Stomach (tissue), 9 donors: Measurements from ENCODE around the gene RANBP1. TPM values are rescaled to one million over a fixed set of nuclear protein-coding genes. Genes with fewer than 3 reads are reported as not detected.

ENCODE experiments used
- DNase-seq, 2 donors: peaks; one replicate each; pipeline versions ENCODE4 v3.0.0 to v3.0.0-alpha.2; 2013 to 2019
- H3K27ac ChIP-seq, 5 donors: fragments of 200-600 bp in 4 of 5; sonication (generic) in 4 of 5; one replicate each; pipeline ENCODE4 v1.5.1; 2013 to 2019; ENCODE audit warnings: mild to moderate bottlenecking in 1 of 5, moderate library complexity in 1 of 5
- H3K27me3 ChIP-seq, 3 donors: fragments of 200-600 bp; sonication (generic); one replicate each; pipeline ENCODE4 v1.5.1; 2017 to 2019; ENCODE audit warnings: mixed run types in 1 of 3
- H3K36me3 ChIP-seq, 4 donors: fragments of 200-600 bp; sonication (generic); 1 replicate in 3 of 4; 2 replicates in 1 of 4; pipeline ENCODE4 v1.5.1; 2016 to 2019
- H3K4me1 ChIP-seq, 4 donors: fragments of 200-600 bp; sonication (generic); one replicate each; pipeline ENCODE4 v1.5.1; 2016 to 2019
- H3K4me3 ChIP-seq, 4 donors: fragments of 200-600 bp; sonication (generic) in 3 of 4; one replicate each; pipeline ENCODE4 v1.5.1; 2016 to 2019; ENCODE audit warnings: mild to moderate bottlenecking in 1 of 4
- H3K9me3 ChIP-seq, 4 donors: fragments of 200-600 bp; sonication (generic); one replicate each; pipeline ENCODE4 v1.5.1; 2016 to 2019
- EP300 ChIP-seq: sonication (generic); formaldehyde crosslinking; IDR thresholded peaks from one replicate; pipeline ENCODE4 v1.6.1; 2017; ENCODE audit warnings: antibody characterized with exemption
- POLR2A ChIP-seq, 4 donors: fragments of 450-650 bp; IDR thresholded peaks; one replicate each; pipeline ENCODE4 v1.6.1; 2016; ENCODE audit warnings: antibody characterized with exemption in 4 of 4, control low read depth in 2 of 4, mild to moderate bottlenecking in 1 of 4, moderate library complexity in 1 of 4
- POLR2AphosphoS5 ChIP-seq, 3 donors: sonication (generic); formaldehyde crosslinking; IDR thresholded peaks; one replicate each; pipeline ENCODE4 v1.6.1; 2016; ENCODE audit warnings: antibody characterized with exemption in 3 of 3
- WGBS, 5 donors: extraction: QIAGEN DNeasy Blood & Tissue Kit in 3 of 5; methylation state at CpG; one replicate each; pipeline versions ENCODE4 v1.1.5 to v1.1.7; 2013 to 2018; 5-methylcytosine and 5-hydroxymethylcytosine counted together
- intact Hi-C: fragments of 100-400 bp; cut with DNase I; formaldehyde crosslinking; loops from one replicate; pipeline ENCODE4 v1.15.1; 2023; ENCODE audit warnings: low total_unique reads
- polyA plus RNA-seq, 3 donors: library from polyadenylated mRNA; stranded (reverse); fragments of 200-250 nt; gene quantifications; one replicate each; pipeline ENCODE4 v1.2.3, GENCODE V29; 2013
- total RNA-seq, 5 donors: library from RNA; depleted of rRNA; stranded (reverse); fragments of >200 nt; gene quantifications; one replicate each; pipeline versions ENCODE4 v1.1.0 to v1.2.3, GENCODE V29; 2014 to 2016
- TF ChIP-seq, protein P1 (sequence below), 7 experiments: fragments of 450-650 bp in 4 of 7; fragments of 200-600 bp in 3 of 7; sonication (generic) in 3 of 7; IDR thresholded peaks; one replicate each; pipeline ENCODE4 v1.5.1; 2016 to 2019; ENCODE audit warnings: antibody characterized with exemption in 7 of 7, control low read depth in 2 of 7, mild to moderate bottlenecking in 1 of 7
- donor health status: healthy with polysubstance abuse.
- donor health status: Bipolar disorder and iron deficiency.
- donor health status: healthy.

The RANBP1 gene
- total and polyA plus RNA-seq, 8 donors = 23.9 to 200 (median 91.9) TPM

DNA sequence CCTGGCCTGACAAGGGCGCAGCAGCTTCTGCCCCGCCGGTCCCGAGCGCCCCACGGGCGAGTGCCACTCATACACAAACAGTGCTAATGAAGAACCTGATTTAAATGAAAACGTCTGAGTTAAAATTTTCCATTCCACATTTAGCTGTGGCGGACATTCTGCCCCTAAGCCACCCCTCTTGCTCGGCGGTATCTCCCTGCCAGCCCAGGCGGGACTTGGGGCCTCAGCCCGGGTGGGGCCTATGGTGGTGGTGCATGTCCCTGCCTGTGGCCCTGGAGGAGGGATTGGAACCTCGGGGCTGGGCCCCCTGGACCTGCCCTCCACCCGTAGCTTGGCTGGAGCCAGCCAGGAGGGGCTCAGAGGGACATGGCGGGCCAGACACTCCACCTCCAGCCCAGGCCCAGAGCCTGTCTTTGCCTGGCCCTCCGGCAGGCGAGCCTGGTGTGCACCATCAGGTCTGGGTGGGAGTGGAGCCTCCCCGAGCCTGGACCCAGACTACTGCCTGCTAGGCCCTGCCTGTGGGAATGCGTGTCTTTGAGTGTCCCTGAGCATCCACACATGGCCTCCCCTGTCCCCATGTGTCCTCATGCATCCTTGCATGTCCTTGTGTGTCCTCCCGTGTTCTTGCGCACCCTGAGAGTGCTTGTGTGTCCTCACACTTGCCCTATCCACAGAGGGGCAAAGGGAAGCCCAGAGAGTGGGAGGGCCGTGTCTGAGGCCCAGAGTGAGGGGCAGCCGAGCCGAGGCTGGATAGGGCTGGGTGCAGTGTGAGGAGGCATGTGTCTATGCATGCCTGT, 20.1 kb downstream of the RANBP1 start:
- H3K9me3 ChIP-seq = no peaks in the 10 kb centered on the region
- peaks cover 45 to 70% (median 66%) of the 10 kb centered on the region in 4 donors for H3K4me1 ChIP-seq
- no peaks in the 10 kb centered on the region for H3K27me3 ChIP-seq
- DNase-seq = no peak
- 77 to 87% (median 86%) methylated on average over 20 to 25 of the region's 25 CpGs for WGBS, 5 donors
- H3K4me3 ChIP-seq = no peak overlapping the region
- intact Hi-C loops = no loop called here
- TF ChIP-seq POLR2A (IDR thresholded peaks at IDR 0.05) (no peak), POLR2AphosphoS5 (IDR thresholded peaks at IDR 0.05) (no peak), EP300 (no peak)
- TF ChIP-seq, protein P1, sequence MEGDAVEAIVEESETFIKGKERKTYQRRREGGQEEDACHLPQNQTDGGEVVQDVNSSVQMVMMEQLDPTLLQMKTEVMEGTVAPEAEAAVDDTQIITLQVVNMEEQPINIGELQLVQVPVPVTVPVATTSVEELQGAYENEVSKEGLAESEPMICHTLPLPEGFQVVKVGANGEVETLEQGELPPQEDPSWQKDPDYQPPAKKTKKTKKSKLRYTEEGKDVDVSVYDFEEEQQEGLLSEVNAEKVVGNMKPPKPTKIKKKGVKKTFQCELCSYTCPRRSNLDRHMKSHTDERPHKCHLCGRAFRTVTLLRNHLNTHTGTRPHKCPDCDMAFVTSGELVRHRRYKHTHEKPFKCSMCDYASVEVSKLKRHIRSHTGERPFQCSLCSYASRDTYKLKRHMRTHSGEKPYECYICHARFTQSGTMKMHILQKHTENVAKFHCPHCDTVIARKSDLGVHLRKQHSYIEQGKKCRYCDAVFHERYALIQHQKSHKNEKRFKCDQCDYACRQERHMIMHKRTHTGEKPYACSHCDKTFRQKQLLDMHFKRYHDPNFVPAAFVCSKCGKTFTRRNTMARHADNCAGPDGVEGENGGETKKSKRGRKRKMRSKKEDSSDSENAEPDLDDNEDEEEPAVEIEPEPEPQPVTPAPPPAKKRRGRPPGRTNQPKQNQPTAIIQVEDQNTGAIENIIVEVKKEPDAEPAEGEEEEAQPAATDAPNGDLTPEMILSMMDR (IDR thresholded peaks at IDR 0.05) = no peak
- no peak overlapping the region for H3K27ac ChIP-seq
- peaks cover 7 to 21% (median 18%) of the 10 kb centered on the region in 4 donors for H3K36me3 ChIP-seq

DNA sequence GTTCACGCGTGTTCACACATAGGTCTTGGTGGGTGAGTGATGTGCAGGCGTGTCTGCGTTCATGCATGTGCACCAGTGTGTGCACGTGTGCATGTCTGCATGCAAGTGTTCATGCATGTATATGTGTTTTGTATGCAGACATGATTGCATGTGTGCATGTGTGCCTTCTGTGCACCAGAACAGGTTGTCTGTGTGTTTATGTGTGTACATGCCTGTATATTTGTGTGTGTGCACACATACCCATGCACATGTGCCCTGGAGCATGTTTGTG, 20.6 kb downstream of the RANBP1 start:
- no peak for TF ChIP-seq EP300
- TF ChIP-seq, protein P1 (IDR thresholded peaks at IDR 0.05) = no peak
- TF ChIP-seq POLR2A (IDR thresholded peaks at IDR 0.05) = no peak
- no peak for TF ChIP-seq POLR2AphosphoS5 (IDR thresholded peaks at IDR 0.05)
- Histone ChIP-seq H3K36me3 (peaks cover 7 to 26% (median 23%) of the 10 kb centered on the region in 4 donors), H3K4me3 (no peak overlapping the region), H3K27ac (no peak overlapping the region), H3K9me3 (no peaks in the 10 kb centered on the region), H3K27me3 (no peaks in the 10 kb centered on the region), H3K4me1 (peaks cover 45 to 68% (median 65%) of the 10 kb centered on the region in 4 donors)
- 96 to 100% (median 97%) methylated on average over 5 of the region's 5 CpGs for WGBS, 5 donors
- DNase-seq = no peak
- intact Hi-C loops = no loop called here

DNA sequence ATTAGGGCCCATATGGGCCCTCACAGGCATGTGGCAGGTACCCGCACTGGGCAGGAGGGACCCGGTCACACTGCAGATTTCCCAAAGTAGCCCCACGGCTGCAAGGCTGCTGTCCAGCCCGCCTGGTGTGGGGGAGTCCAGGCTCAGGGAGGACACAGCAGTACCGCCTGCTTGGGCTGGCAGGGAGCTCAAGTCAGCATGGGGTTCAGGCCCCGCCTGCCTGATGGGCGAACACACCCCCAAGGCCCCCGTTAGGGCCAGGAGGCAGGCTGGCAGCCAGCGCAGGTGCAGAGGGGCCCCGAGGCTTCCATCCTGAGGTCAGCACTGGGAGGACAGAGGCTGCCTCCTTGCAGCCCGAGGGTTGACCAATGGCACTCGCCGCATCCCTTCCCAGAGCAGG, 21.2 kb downstream of the RANBP1 start:
- Histone ChIP-seq H3K4me3 (no peak overlapping the region), H3K27ac (peak overlapping the region in 1 of 5 donors; percentile 50), H3K36me3 (peaks cover 7 to 32% (median 28%) of the 10 kb centered on the region in 4 donors), H3K4me1 (peaks cover 45 to 67% (median 65%) of the 10 kb centered on the region in 4 donors), H3K27me3 (no peaks in the 10 kb centered on the region), H3K9me3 (no peaks in the 10 kb centered on the region)
- no peak for DNase-seq
- 70 to 84% (median 79%) methylated on average over 8 to 13 of the region's 13 CpGs for WGBS, 5 donors
- intact Hi-C loops = no loop called here
- TF ChIP-seq EP300 (no peak), POLR2A (IDR thresholded peaks at IDR 0.05) (no peak), POLR2AphosphoS5 (IDR thresholded peaks at IDR 0.05) (no peak)
- TF ChIP-seq, protein P1 (IDR thresholded peaks at IDR 0.05) = no peak

GRCh38 chr22:20137671-20138416, 21.9 kb downstream of the RANBP1 start:
- DNase-seq = no peak
- Histone ChIP-seq H3K9me3 (no peaks in the 10 kb centered on the region), H3K4me1 (peaks cover 40 to 60% (median 58%) of the 10 kb centered on the region in 4 donors), H3K27ac (peak overlapping the region in 2 of 5 donors; percentile 5 to 50), H3K36me3 (peaks cover 7 to 39% (median 34%) of the 10 kb centered on the region in 4 donors), H3K4me3 (no peak overlapping the region), H3K27me3 (no peaks in the 10 kb centered on the region)
- intact Hi-C loops = no loop called here
- TF ChIP-seq POLR2AphosphoS5 (IDR thresholded peaks at IDR 0.05) = no peak
- no peak for TF ChIP-seq EP300
- TF ChIP-seq, protein P1 (IDR thresholded peaks at IDR 0.05) = no peak
- no peak for TF ChIP-seq POLR2A (IDR thresholded peaks at IDR 0.05)
- 38 to 54% (median 42%) methylated on average over 21 to 26 of the region's 26 CpGs for WGBS, 5 donors
